HCT116 (cell line): ENCODE measurements around the gene ARL14. TPM values are rescaled to one million over a fixed set of nuclear protein-coding genes. Genes with fewer than 3 reads are reported as not detected.

ENCODE experiments used
- ATAC-seq: fragments of 200-7000 bp; cut with Tn5 transposase; 2 replicates; pipeline ENCODE4 v1.9.1; 2020; ENCODE audit warnings: mild to moderate bottlenecking, moderate library complexity
- BruUV-seq: library from RNA; stranded (reverse); fragments of 400-500 nt; replicated peaks from 2 replicates; lab custom pipeline; 2021; lab: Mats Ljungman, UMichigan
- CTCF ChIA-PET: fragments of 300-600 bp; sonication (Branson Sonifier 250); formaldehyde crosslinking; loops from one replicate; lab custom pipeline; 2021; ENCODE audit warnings: antibody characterized with exemption; lab: Charles Lee
- POLR2A ChIA-PET: fragments of 300-600, 350-600 bp; sonication (Branson Sonifier 250); formaldehyde crosslinking; loops from one replicate; lab custom pipeline; 2021; ENCODE audit warnings: antibody characterized with exemption; lab: Charles Lee
- RAD21 ChIA-PET, 2 experiments: fragments of 300-600 bp; sonication (Branson Sonifier 250); formaldehyde crosslinking; loops; one replicate each; lab custom pipeline; 2023; ENCODE audit warnings: low total read pairs in 2 of 2; ENCODE audit not compliant: uncharacterized antibody in 2 of 2, unreplicated experiment in 2 of 2, low non-redundant PET in 1 of 2; lab: Charles Lee
- DNase-seq: peaks from one replicate; pipeline ENCODE4 v3.0.0-alpha.2; 2010; ENCODE audit warnings: low read depth, low spot score
- H2AFZ ChIP-seq: fragments of 200-600 bp; shearing (Covaris generic), sonication (generic); 2 replicates; pipeline ENCODE4 v1.6.1; 2017; ENCODE audit warnings: low read depth, mixed run types, mixed read lengths, antibody characterized with exemption, low read length; ENCODE audit not compliant: poor library complexity, severe bottlenecking
- H3K27ac ChIP-seq: 2 replicates; pipeline ENCODE4 v1.5.1; 2012; ENCODE audit warnings: low read depth, low read length
- H3K27me3 ChIP-seq: fragments of 200-600 bp; sonication (generic); 2 replicates; pipeline ENCODE4 v1.6.1; 2016; ENCODE audit warnings: mixed run types, low read length, mixed read lengths; ENCODE audit not compliant: insufficient read depth
- H3K36me3 ChIP-seq, 2 experiments: fragments of 200-500 bp in 1 of 2; fragments of 200-600 bp in 1 of 2; sonication (Bioruptor generic) in 1 of 2; sonication (generic) in 1 of 2; 2 replicates each; pipeline versions ENCODE4 v1.5.1 to v1.6.1; 2014 to 2016; ENCODE audit warnings: low read length in 2 of 2, inconsistent platforms in 1 of 2, mixed read lengths in 1 of 2, mixed run types in 1 of 2; ENCODE audit not compliant: insufficient read depth in 2 of 2, control insufficient read depth in 1 of 2
- H3K4me1 ChIP-seq, 2 experiments: fragments of 200-600 bp in 1 of 2; sonication (generic) in 1 of 2; 2 replicates each; pipeline versions ENCODE4 v1.5.1 to v1.6.1; 2012 to 2017; ENCODE audit warnings: low read length in 2 of 2, inconsistent platforms in 1 of 2, mild to moderate bottlenecking in 1 of 2, mixed read lengths in 1 of 2, mixed run types in 1 of 2, moderate library complexity in 1 of 2; ENCODE audit not compliant: insufficient read depth in 2 of 2, control insufficient read depth in 1 of 2
- H3K4me2 ChIP-seq: fragments of 200-600 bp; sonication (generic); 2 replicates; pipeline ENCODE4 v1.6.1; 2017; ENCODE audit warnings: mixed run types, low read length, mixed read lengths
- H3K4me3 ChIP-seq, 2 experiments: fragments of 200-600 bp in 1 of 2; sonication (generic) in 1 of 2; replicated peaks in 1 of 2; 2 replicates each; pipeline ENCODE4 v1.5.1; 2011 to 2016; ENCODE audit warnings: low read length in 2 of 2, control low read depth in 1 of 2, low read depth in 1 of 2, mild to moderate bottlenecking in 1 of 2, mixed read lengths in 1 of 2, mixed run types in 1 of 2
- H3K79me2 ChIP-seq: fragments of 200-600 bp; sonication (generic); 2 replicates; pipeline ENCODE4 v1.6.1; 2017; ENCODE audit warnings: mild to moderate bottlenecking, mixed run types, low read length, moderate library complexity, mixed read lengths; ENCODE audit not compliant: insufficient read depth
- H3K9ac ChIP-seq: fragments of 200-600 bp; sonication (generic); 2 replicates; pipeline ENCODE4 v1.6.1; 2016; ENCODE audit warnings: low read length, mixed read lengths
- H3K9me2 ChIP-seq: fragments of 200-600 bp; sonication (generic), shearing (Covaris generic); 2 replicates; pipeline ENCODE4 v1.6.1; 2017; ENCODE audit warnings: mixed run types, mild to moderate bottlenecking, moderate library complexity; ENCODE audit not compliant: insufficient read depth
- H3K9me3 ChIP-seq, 2 experiments: fragments of 200-500 bp in 1 of 2; fragments of 200-600 bp in 1 of 2; sonication (Bioruptor generic) in 1 of 2; sonication (generic) in 1 of 2; 2 replicates each; pipeline ENCODE4 v1.6.1; 2014 to 2017; ENCODE audit warnings: low read length in 2 of 2, mixed read lengths in 2 of 2, inconsistent platforms in 1 of 2, low read depth in 1 of 2, mild to moderate bottlenecking in 1 of 2, mixed run types in 1 of 2, moderate library complexity in 1 of 2; ENCODE audit not compliant: control insufficient read depth in 1 of 2, insufficient read depth in 1 of 2
- H4K20me1 ChIP-seq: fragments of 200-600 bp; sonication (generic), shearing (Covaris generic); 2 replicates; pipeline ENCODE4 v1.6.1; 2017; ENCODE audit warnings: mixed run types, mild to moderate bottlenecking, moderate library complexity; ENCODE audit not compliant: insufficient read depth
- CBX3 ChIP-seq: IDR thresholded peaks from 2 replicates; pipeline ENCODE4 v1.6.1; 2012; ENCODE audit warnings: low read depth
- ELF1 ChIP-seq: IDR thresholded peaks from 2 replicates; pipeline ENCODE4 v1.6.1; 2012; ENCODE audit warnings: low read depth, borderline replicate concordance
- EZH2 ChIP-seq: fragments of 200-600 bp; sonication (generic); IDR thresholded peaks from 2 replicates; pipeline ENCODE4 v1.6.1; 2017; ENCODE audit warnings: antibody characterized with exemption, mixed run types
- EZH2phosphoT487 ChIP-seq: fragments of 200-600 bp; IDR thresholded peaks from 2 replicates; pipeline ENCODE4 v1.6.1; 2018; ENCODE audit warnings: antibody characterized with exemption, borderline replicate concordance
- JUND ChIP-seq: IDR thresholded peaks from 2 replicates; pipeline ENCODE4 v1.6.1; 2012
- POLR2A ChIP-seq: IDR thresholded peaks from 2 replicates; pipeline ENCODE4 v1.7.0; 2011; ENCODE audit warnings: borderline replicate concordance; ENCODE audit not compliant: insufficient read depth, insufficient read length; ENCODE audit errors: extremely low read depth
- POLR2AphosphoS5 ChIP-seq: IDR thresholded peaks from 2 replicates; pipeline ENCODE4 v1.6.1; 2011; ENCODE audit warnings: mild to moderate bottlenecking, low read depth, low read length, moderate library complexity
- RAD21 ChIP-seq: IDR thresholded peaks from 2 replicates; pipeline ENCODE4 v1.6.1; 2012; ENCODE audit warnings: low read depth, mild to moderate bottlenecking
- SP1 ChIP-seq: IDR thresholded peaks from 2 replicates; pipeline ENCODE4 v1.6.1; 2012; ENCODE audit warnings: low read depth
- YY1 ChIP-seq: IDR thresholded peaks from 2 replicates; pipeline ENCODE4 v1.6.1; 2011; ENCODE audit warnings: low read length, low read depth, moderate library complexity, mild to moderate bottlenecking; ENCODE audit not compliant: insufficient replicate concordance; ENCODE audit errors: extremely low read depth
- ZFX ChIP-seq: fragments of 450-650 bp; IDR thresholded peaks from 2 replicates; pipeline ENCODE4 v1.6.1; 2017
- ZNF274 ChIP-seq: fragments of 200-500 bp; sonication (Bioruptor generic); IDR thresholded peaks from 2 replicates; pipeline ENCODE4 v1.6.1; 2014; ENCODE audit warnings: mild to moderate bottlenecking, low read depth, low read length, inconsistent platforms
- intact Hi-C: fragments of 100-400 bp; cut with micrococcal nuclease; formaldehyde crosslinking; loops from 2 replicates; pipeline ENCODE4 v1.10.0; 2022
- total RNA-seq: library from RNA; stranded (reverse); gene quantifications from one replicate; pipeline ENCODE4 v1.2.1, GENCODE V29; 2021; ENCODE audit not compliant: unreplicated experiment
- TF ChIP-seq, protein P1 (sequence below): IDR thresholded peaks from 2 replicates; pipeline ENCODE4 v1.6.1; 2012; ENCODE audit warnings: low read depth
- TF ChIP-seq, protein P2 (sequence below), 3 experiments: fragments of 200-600 bp in 1 of 3; sonication (generic) in 1 of 3; IDR thresholded peaks in 2 of 3; conservative IDR thresholded peaks in 1 of 3; 2 replicates each; pipeline ENCODE4 v1.5.1; 2012 to 2017; ENCODE audit warnings: low read depth in 2 of 3, low read length in 2 of 3, antibody characterized with exemption in 1 of 3, borderline replicate concordance in 1 of 3, control low read depth in 1 of 3, mild to moderate bottlenecking in 1 of 3, mixed read lengths in 1 of 3, mixed run types in 1 of 3, moderate library complexity in 1 of 3; ENCODE audit not compliant: insufficient read depth in 1 of 3
- TF ChIP-seq, protein P3 (sequence below): IDR thresholded peaks from 2 replicates; pipeline ENCODE4 v1.6.1; 2012

ARL14 gene
- total RNA-seq, 1 experiment from 2014 or later, result 0.42 TPM

DNA sequence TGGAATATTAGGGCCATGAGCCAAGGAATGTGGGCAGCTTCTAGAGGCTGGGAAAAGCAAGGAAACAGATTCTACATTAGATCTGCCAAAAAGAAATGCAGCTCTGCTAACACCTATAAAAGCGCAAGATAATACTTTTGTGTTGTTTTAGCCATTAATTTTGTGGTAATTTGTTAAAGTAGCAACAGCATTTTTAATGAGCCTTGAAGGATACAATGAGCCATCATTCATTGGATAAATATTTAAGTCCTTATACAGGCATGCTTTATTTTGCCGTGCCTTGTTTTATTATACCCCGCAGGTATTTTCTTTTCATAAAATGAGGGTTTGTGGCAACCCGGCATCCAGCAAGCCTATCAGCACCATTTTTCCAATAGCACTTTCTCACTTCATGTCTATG lies 15.0 kb downstream of the ARL14 start (continued):
- TF ChIP-seq JUND (no peak), POLR2A (no peak), CBX3 (no peak), EZH2phosphoT487 (no peak), RAD21 (no peak), YY1 (no peak), EZH2 (no peak), ELF1 (no peak)
- TF ChIP-seq, protein P1, sequence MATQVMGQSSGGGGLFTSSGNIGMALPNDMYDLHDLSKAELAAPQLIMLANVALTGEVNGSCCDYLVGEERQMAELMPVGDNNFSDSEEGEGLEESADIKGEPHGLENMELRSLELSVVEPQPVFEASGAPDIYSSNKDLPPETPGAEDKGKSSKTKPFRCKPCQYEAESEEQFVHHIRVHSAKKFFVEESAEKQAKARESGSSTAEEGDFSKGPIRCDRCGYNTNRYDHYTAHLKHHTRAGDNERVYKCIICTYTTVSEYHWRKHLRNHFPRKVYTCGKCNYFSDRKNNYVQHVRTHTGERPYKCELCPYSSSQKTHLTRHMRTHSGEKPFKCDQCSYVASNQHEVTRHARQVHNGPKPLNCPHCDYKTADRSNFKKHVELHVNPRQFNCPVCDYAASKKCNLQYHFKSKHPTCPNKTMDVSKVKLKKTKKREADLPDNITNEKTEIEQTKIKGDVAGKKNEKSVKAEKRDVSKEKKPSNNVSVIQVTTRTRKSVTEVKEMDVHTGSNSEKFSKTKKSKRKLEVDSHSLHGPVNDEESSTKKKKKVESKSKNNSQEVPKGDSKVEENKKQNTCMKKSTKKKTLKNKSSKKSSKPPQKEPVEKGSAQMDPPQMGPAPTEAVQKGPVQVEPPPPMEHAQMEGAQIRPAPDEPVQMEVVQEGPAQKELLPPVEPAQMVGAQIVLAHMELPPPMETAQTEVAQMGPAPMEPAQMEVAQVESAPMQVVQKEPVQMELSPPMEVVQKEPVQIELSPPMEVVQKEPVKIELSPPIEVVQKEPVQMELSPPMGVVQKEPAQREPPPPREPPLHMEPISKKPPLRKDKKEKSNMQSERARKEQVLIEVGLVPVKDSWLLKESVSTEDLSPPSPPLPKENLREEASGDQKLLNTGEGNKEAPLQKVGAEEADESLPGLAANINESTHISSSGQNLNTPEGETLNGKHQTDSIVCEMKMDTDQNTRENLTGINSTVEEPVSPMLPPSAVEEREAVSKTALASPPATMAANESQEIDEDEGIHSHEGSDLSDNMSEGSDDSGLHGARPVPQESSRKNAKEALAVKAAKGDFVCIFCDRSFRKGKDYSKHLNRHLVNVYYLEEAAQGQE, result no peak

- Histone ChIP-seq H4K20me1 (no peaks in the 10 kb centered on the region), H3K27ac (no peak overlapping the region), H3K4me3 (no peak overlapping the region), H3K9me2 (no peaks in the 10 kb centered on the region), H3K4me1 (no peaks in the 10 kb centered on the region), H3K9me3 (no peaks in the 10 kb centered on the region), H3K36me3 (no peaks in the 10 kb centered on the region), H3K79me2 (no peaks in the 10 kb centered on the region), H3K4me2 (no peak overlapping the region), H3K27me3 (no peaks in the 10 kb centered on the region), H3K9ac (no peak overlapping the region), H2AFZ (no peak overlapping the region)
- RAD21 ChIA-PET, result no interaction called here
- no peak for TF ChIP-seq CBX3
- TF ChIP-seq ZFX, result no peak
- no peak for TF ChIP-seq ELF1
- no peak for TF ChIP-seq RAD21
- TF ChIP-seq POLR2AphosphoS5, result no peak
- no peak for TF ChIP-seq SP1
- TF ChIP-seq, protein P1, result no peak
- TF ChIP-seq POLR2A, result no peak
- TF ChIP-seq, protein P2, sequence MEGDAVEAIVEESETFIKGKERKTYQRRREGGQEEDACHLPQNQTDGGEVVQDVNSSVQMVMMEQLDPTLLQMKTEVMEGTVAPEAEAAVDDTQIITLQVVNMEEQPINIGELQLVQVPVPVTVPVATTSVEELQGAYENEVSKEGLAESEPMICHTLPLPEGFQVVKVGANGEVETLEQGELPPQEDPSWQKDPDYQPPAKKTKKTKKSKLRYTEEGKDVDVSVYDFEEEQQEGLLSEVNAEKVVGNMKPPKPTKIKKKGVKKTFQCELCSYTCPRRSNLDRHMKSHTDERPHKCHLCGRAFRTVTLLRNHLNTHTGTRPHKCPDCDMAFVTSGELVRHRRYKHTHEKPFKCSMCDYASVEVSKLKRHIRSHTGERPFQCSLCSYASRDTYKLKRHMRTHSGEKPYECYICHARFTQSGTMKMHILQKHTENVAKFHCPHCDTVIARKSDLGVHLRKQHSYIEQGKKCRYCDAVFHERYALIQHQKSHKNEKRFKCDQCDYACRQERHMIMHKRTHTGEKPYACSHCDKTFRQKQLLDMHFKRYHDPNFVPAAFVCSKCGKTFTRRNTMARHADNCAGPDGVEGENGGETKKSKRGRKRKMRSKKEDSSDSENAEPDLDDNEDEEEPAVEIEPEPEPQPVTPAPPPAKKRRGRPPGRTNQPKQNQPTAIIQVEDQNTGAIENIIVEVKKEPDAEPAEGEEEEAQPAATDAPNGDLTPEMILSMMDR (IDR thresholded peaks at IDR 0.05 in 2 of 3, conservative IDR thresholded peaks at IDR 0.05 in 1 of 3; ENCODE audit: borderline replicate concordance in 1 of 3, insufficient read depth in 1 of 3, low read depth in 2 of 3, low read length in 2 of 3), result no peak
- no peak for TF ChIP-seq EZH2
- TF ChIP-seq, protein P3, sequence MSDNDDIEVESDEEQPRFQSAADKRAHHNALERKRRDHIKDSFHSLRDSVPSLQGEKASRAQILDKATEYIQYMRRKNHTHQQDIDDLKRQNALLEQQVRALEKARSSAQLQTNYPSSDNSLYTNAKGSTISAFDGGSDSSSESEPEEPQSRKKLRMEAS, result no peak
- no peak for TF ChIP-seq ZNF274
- no peak for TF ChIP-seq YY1
- ATAC-seq, result no peak
- no peak for DNase-seq
- BruUV-seq, result no TSS peak
- POLR2A ChIA-PET, result no interaction called here
- CTCF ChIA-PET, result interaction anchor here (1.2 kb wide), 1 partner anchor 17 kb away, joined by 3 read pairs; no protein-coding TSS in a partner anchor
- intact Hi-C loops, result no loop called here
Measured at GRCh38 chr3:160693191-160693590, 16.2 kb downstream of the ARL14 start.
